GM23338 (cell line): ENCODE results near the gene TCERG1L. TPM values are rescaled to one million over a fixed set of nuclear protein-coding genes. Genes with fewer than 3 reads are reported as not detected.

Experiments
- ATAC-seq: fragments of 200-7000 bp; cut with Tn5 transposase; 3 replicates; pipeline ENCODE4 v1.9.1; 2020
- DNase-seq: peaks from one replicate; pipeline ENCODE4 v3.0.0-alpha.2; 2015; ENCODE audit warnings: low spot score
- H2AFZ ChIP-seq: fragments of 200-600 bp; sonication (generic); 2 replicates; pipeline ENCODE4 v1.8.0; 2016; ENCODE audit warnings: antibody characterized with exemption, mild to moderate bottlenecking, moderate library complexity
- H3F3A ChIP-seq: fragments of 200-600 bp; sonication (generic); replicated peaks from 2 replicates; pipeline ENCODE4 v1.8.0; 2017; ENCODE audit warnings: antibody characterized with exemption, mixed run types, low read depth
- H3K27ac ChIP-seq: fragments of 200-600 bp; sonication (generic); 2 replicates; pipeline ENCODE4 v1.6.1; 2016; ENCODE audit warnings: low read depth
- H3K27me3 ChIP-seq: fragments of 200-600 bp; sonication (generic); 2 replicates; pipeline ENCODE4 v1.8.0; 2016; ENCODE audit warnings: mild to moderate bottlenecking, mixed run types, moderate library complexity; ENCODE audit not compliant: insufficient read depth
- H3K36me3 ChIP-seq: fragments of 200-600 bp; sonication (generic); 2 replicates; pipeline ENCODE4 v1.8.0; 2016; ENCODE audit warnings: mild to moderate bottlenecking; ENCODE audit not compliant: insufficient read depth
- H3K4me1 ChIP-seq: fragments of 200-600 bp; sonication (generic); 2 replicates; pipeline ENCODE4 v1.8.0; 2016; ENCODE audit warnings: mild to moderate bottlenecking, moderate library complexity; ENCODE audit not compliant: insufficient read depth
- H3K4me2 ChIP-seq: fragments of 200-600 bp; sonication (generic); 2 replicates; pipeline ENCODE4 v1.7.1; 2017; ENCODE audit warnings: mixed run types
- H3K4me3 ChIP-seq: fragments of 200-600 bp; sonication (generic); 2 replicates; pipeline ENCODE4 v1.6.1; 2016; ENCODE audit warnings: mixed run types
- H3K79me2 ChIP-seq: fragments of 200-600 bp; sonication (generic); replicated peaks from 2 replicates; pipeline ENCODE4 v1.8.0; 2017; ENCODE audit warnings: mild to moderate bottlenecking; ENCODE audit not compliant: insufficient read depth
- H3K9me2 ChIP-seq: fragments of 200-600 bp; sonication (generic); 2 replicates; pipeline ENCODE4 v1.8.0; 2017; ENCODE audit not compliant: insufficient read depth
- H4K20me1 ChIP-seq: fragments of 200-600 bp; sonication (generic); replicated peaks from 2 replicates; pipeline ENCODE4 v1.8.0; 2017; ENCODE audit warnings: mild to moderate bottlenecking; ENCODE audit not compliant: insufficient read depth
- H3K27ac Mint-ChIP-seq: 2 replicates; pipeline ENCODE4 v1.8.0; 2020; ENCODE audit warnings: inconsistent platforms, mild to moderate bottlenecking, moderate library complexity, mixed read lengths
- H3K27me3 Mint-ChIP-seq: 3 replicates; pipeline ENCODE4 v1.8.0; 2022; ENCODE audit warnings: low read depth, mild to moderate bottlenecking, moderate library complexity, mixed read lengths, inconsistent platforms; ENCODE audit not compliant: insufficient read depth, poor library complexity
- H3K36me3 Mint-ChIP-seq: 3 replicates; pipeline ENCODE4 v1.8.0; 2021; ENCODE audit warnings: low read depth, mild to moderate bottlenecking, inconsistent platforms, moderate library complexity, mixed read lengths
- H3K4me1 Mint-ChIP-seq: 3 replicates; pipeline ENCODE4 v1.8.0; 2020; ENCODE audit warnings: mild to moderate bottlenecking, inconsistent platforms, mixed read lengths
- H3K4me3 Mint-ChIP-seq: 3 replicates; pipeline ENCODE4 v1.8.0; 2021; ENCODE audit warnings: moderate library complexity, mild to moderate bottlenecking, inconsistent platforms, mixed read lengths
- H3K9me3 Mint-ChIP-seq: 3 replicates; pipeline ENCODE4 v1.8.0; 2020; ENCODE audit warnings: moderate library complexity, mild to moderate bottlenecking, inconsistent platforms, mixed read lengths
- CREB1 ChIP-seq: fragments of 250-450 bp; sonication (Bioruptor Pico); IDR thresholded peaks from 2 replicates; pipeline ENCODE4 v1.5.0; 2020; ENCODE audit warnings: low read depth, mild to moderate bottlenecking, moderate library complexity
- EZH2 ChIP-seq: fragments of 200-600 bp; sonication (generic); IDR thresholded peaks from one replicate; pipeline ENCODE4 v1.8.0; 2017; ENCODE audit warnings: antibody characterized with exemption, mild to moderate bottlenecking, low read depth; ENCODE audit not compliant: unreplicated experiment
- EZH2phosphoT487 ChIP-seq: fragments of 200-600 bp; sonication (generic); IDR thresholded peaks from one replicate; pipeline ENCODE4 v1.8.1; 2018; ENCODE audit warnings: antibody characterized with exemption; ENCODE audit not compliant: unreplicated experiment
- JUNB ChIP-seq: IDR thresholded peaks from one replicate; pipeline ENCODE4 v1.6.1; 2016; ENCODE audit warnings: antibody characterized with exemption; ENCODE audit not compliant: unreplicated experiment
- NANOG ChIP-seq: IDR thresholded peaks from 2 replicates; pipeline ENCODE4 v1.6.1; 2016; ENCODE audit warnings: antibody characterized with exemption, borderline replicate concordance
- POLR2AphosphoS5 ChIP-seq: IDR thresholded peaks from 2 replicates; pipeline ENCODE4 v1.6.1; 2016; ENCODE audit warnings: antibody characterized with exemption, low read depth
- STAT1 ChIP-seq: IDR thresholded peaks from one replicate; pipeline ENCODE4 v1.6.1; 2016; ENCODE audit warnings: antibody characterized with exemption; ENCODE audit not compliant: unreplicated experiment
- ZNF114 ChIP-seq: fragments of 250-450 bp; sonication (Bioruptor Pico); IDR thresholded peaks from 2 replicates; pipeline ENCODE4 v1.5.0; 2020; ENCODE audit warnings: mild to moderate bottlenecking, moderate library complexity
- ZNF331 ChIP-seq: fragments of 250-450 bp; sonication (Bioruptor Pico); IDR thresholded peaks from 2 replicates; pipeline ENCODE4 v1.5.0; 2020; ENCODE audit warnings: low read depth, mild to moderate bottlenecking, moderate library complexity
- polyA plus RNA-seq: library from polyadenylated mRNA; unstranded; fragments of >200 nt; fragmentation: Nextera tagmentation; extraction: Ambion mirVana; gene quantifications from 2 replicates; pipeline ENCODE4 v1.2.1, GENCODE V29; 2016
- total RNA-seq: library from RNA; depleted of rRNA; stranded (reverse); fragments of >200 nt; shearing (Covaris generic); gene quantifications from 2 replicates; pipeline ENCODE4 v1.2.3, GENCODE V29; 2014
- TF ChIP-seq, protein P1 (sequence below): fragments of 250-450 bp; sonication (Bioruptor Pico); IDR thresholded peaks from 2 replicates; pipeline ENCODE4 v1.5.0; 2020; ENCODE audit warnings: mild to moderate bottlenecking, moderate library complexity
- TF ChIP-seq, protein P2 (sequence below): IDR thresholded peaks from one replicate; pipeline ENCODE4 v1.6.1; 2018; ENCODE audit warnings: antibody characterized with exemption; ENCODE audit not compliant: unreplicated experiment
- TF ChIP-seq, protein P3 (sequence below), 2 experiments: fragments of 200-600 bp in 1 of 2; sonication (generic) in 1 of 2; conservative IDR thresholded peaks; 2 replicates each; pipeline versions ENCODE4 v1.5.1 to v1.6.1; 2016 to 2017; ENCODE audit warnings: antibody characterized with exemption in 2 of 2, low read depth in 2 of 2, mild to moderate bottlenecking in 2 of 2, moderate library complexity in 1 of 2
- TF ChIP-seq, protein P4 (sequence below): IDR thresholded peaks from 2 replicates; pipeline ENCODE4 v1.6.1; 2016; ENCODE audit warnings: antibody characterized with exemption

TCERG1L gene
- total and polyA plus RNA-seq, 2 experiments from 2014 or later: 3.9 to 5.5 TPM

DNA sequence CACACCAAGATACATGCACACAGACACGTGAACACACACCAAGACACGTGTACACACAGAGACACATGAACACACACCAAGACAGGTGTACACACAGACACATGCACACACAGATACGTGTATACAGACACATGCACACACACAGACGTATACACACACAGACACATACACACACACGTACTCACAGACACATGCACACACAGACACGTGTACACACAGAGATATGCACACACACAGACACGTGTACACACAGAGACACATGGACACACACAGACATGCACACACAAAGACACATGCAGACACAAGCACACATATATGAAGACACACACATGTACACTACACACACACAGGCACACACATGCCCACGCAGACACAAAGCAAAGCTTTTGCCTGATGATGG is 134.6 kb downstream of the TCERG1L start:
- peaks cover 14% of the 10 kb centered on the region for H3K36me3 Mint-ChIP-seq
- Histone ChIP-seq H3F3A (peaks cover 6% of the 10 kb centered on the region; the same call in 1 of the 2 replicates), H3K79me2 (no peaks in the 10 kb centered on the region), H3K4me3 (no peak overlapping the region), H3K4me2 (no peak overlapping the region), H3K9me2 (no peaks in the 10 kb centered on the region), H2AFZ (no peak overlapping the region), H3K4me1 (no peaks in the 10 kb centered on the region), H4K20me1 (no peaks in the 10 kb centered on the region), H3K36me3 (no peaks in the 10 kb centered on the region), H3K27ac (no peak overlapping the region), H3K27me3 (no peaks in the 10 kb centered on the region)
- H3K9me3 Mint-ChIP-seq: peaks cover 27% of the 10 kb centered on the region
- H3K4me3 Mint-ChIP-seq: no peak overlapping the region
- peaks cover 3% of the 10 kb centered on the region; the same call in 2 of the 3 replicates for H3K4me1 Mint-ChIP-seq
- DNase-seq: no peak
- no peak overlapping the region for H3K27ac Mint-ChIP-seq
- no peak for TF ChIP-seq ZNF114 (CRISPR knock-in tag)
- no peak for TF ChIP-seq EZH2phosphoT487
- TF ChIP-seq, protein P1, sequence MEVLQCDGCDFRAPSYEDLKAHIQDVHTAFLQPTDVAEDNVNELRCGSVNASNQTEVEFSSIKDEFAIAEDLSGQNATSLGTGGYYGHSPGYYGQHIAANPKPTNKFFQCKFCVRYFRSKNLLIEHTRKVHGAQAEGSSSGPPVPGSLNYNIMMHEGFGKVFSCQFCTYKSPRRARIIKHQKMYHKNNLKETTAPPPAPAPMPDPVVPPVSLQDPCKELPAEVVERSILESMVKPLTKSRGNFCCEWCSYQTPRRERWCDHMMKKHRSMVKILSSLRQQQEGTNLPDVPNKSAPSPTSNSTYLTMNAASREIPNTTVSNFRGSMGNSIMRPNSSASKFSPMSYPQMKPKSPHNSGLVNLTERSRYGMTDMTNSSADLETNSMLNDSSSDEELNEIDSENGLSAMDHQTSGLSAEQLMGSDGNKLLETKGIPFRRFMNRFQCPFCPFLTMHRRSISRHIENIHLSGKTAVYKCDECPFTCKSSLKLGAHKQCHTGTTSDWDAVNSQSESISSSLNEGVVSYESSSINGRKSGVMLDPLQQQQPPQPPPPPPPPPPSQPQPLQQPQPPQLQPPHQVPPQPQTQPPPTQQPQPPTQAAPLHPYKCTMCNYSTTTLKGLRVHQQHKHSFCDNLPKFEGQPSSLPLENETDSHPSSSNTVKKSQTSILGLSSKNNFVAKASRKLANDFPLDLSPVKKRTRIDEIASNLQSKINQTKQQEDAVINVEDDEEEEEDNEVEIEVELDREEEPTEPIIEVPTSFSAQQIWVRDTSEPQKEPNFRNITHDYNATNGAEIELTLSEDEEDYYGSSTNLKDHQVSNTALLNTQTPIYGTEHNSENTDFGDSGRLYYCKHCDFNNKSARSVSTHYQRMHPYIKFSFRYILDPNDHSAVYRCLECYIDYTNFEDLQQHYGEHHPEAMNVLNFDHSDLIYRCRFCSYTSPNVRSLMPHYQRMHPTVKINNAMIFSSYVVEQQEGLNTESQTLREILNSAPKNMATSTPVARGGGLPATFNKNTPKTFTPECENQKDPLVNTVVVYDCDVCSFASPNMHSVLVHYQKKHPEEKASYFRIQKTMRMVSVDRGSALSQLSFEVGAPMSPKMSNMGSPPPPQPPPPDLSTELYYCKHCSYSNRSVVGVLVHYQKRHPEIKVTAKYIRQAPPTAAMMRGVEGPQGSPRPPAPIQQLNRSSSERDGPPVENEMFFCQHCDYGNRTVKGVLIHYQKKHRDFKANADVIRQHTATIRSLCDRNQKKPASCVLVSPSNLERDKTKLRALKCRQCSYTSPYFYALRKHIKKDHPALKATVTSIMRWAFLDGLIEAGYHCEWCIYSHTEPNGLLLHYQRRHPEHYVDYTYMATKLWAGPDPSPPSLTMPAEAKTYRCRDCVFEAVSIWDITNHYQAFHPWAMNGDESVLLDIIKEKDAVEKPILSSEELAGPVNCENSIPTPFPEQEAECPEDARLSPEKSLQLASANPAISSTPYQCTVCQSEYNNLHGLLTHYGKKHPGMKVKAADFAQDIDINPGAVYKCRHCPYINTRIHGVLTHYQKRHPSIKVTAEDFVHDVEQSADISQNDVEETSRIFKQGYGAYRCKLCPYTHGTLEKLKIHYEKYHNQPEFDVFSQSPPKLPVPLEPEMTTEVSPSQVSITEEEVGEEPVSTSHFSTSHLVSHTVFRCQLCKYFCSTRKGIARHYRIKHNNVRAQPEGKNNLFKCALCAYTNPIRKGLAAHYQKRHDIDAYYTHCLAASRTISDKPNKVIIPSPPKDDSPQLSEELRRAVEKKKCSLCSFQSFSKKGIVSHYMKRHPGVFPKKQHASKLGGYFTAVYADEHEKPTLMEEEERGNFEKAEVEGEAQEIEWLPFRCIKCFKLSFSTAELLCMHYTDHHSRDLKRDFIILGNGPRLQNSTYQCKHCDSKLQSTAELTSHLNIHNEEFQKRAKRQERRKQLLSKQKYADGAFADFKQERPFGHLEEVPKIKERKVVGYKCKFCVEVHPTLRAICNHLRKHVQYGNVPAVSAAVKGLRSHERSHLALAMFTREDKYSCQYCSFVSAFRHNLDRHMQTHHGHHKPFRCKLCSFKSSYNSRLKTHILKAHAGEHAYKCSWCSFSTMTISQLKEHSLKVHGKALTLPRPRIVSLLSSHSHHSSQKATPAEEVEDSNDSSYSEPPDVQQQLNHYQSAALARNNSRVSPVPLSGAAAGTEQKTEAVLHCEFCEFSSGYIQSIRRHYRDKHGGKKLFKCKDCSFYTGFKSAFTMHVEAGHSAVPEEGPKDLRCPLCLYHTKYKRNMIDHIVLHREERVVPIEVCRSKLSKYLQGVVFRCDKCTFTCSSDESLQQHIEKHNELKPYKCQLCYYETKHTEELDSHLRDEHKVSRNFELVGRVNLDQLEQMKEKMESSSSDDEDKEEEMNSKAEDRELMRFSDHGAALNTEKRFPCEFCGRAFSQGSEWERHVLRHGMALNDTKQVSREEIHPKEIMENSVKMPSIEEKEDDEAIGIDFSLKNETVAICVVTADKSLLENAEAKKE: no peak
- TF ChIP-seq, protein P2, sequence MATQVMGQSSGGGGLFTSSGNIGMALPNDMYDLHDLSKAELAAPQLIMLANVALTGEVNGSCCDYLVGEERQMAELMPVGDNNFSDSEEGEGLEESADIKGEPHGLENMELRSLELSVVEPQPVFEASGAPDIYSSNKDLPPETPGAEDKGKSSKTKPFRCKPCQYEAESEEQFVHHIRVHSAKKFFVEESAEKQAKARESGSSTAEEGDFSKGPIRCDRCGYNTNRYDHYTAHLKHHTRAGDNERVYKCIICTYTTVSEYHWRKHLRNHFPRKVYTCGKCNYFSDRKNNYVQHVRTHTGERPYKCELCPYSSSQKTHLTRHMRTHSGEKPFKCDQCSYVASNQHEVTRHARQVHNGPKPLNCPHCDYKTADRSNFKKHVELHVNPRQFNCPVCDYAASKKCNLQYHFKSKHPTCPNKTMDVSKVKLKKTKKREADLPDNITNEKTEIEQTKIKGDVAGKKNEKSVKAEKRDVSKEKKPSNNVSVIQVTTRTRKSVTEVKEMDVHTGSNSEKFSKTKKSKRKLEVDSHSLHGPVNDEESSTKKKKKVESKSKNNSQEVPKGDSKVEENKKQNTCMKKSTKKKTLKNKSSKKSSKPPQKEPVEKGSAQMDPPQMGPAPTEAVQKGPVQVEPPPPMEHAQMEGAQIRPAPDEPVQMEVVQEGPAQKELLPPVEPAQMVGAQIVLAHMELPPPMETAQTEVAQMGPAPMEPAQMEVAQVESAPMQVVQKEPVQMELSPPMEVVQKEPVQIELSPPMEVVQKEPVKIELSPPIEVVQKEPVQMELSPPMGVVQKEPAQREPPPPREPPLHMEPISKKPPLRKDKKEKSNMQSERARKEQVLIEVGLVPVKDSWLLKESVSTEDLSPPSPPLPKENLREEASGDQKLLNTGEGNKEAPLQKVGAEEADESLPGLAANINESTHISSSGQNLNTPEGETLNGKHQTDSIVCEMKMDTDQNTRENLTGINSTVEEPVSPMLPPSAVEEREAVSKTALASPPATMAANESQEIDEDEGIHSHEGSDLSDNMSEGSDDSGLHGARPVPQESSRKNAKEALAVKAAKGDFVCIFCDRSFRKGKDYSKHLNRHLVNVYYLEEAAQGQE: no peak
- TF ChIP-seq NANOG: no peak
- TF ChIP-seq ZNF331 (CRISPR knock-in tag): no peak
- no peak for TF ChIP-seq STAT1
- no peak for TF ChIP-seq POLR2AphosphoS5
- TF ChIP-seq, protein P3, sequence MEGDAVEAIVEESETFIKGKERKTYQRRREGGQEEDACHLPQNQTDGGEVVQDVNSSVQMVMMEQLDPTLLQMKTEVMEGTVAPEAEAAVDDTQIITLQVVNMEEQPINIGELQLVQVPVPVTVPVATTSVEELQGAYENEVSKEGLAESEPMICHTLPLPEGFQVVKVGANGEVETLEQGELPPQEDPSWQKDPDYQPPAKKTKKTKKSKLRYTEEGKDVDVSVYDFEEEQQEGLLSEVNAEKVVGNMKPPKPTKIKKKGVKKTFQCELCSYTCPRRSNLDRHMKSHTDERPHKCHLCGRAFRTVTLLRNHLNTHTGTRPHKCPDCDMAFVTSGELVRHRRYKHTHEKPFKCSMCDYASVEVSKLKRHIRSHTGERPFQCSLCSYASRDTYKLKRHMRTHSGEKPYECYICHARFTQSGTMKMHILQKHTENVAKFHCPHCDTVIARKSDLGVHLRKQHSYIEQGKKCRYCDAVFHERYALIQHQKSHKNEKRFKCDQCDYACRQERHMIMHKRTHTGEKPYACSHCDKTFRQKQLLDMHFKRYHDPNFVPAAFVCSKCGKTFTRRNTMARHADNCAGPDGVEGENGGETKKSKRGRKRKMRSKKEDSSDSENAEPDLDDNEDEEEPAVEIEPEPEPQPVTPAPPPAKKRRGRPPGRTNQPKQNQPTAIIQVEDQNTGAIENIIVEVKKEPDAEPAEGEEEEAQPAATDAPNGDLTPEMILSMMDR (conservative IDR thresholded peaks at IDR 0.05; ENCODE audit: low read depth in 2 of 2): no peak
- TF ChIP-seq, protein P4, sequence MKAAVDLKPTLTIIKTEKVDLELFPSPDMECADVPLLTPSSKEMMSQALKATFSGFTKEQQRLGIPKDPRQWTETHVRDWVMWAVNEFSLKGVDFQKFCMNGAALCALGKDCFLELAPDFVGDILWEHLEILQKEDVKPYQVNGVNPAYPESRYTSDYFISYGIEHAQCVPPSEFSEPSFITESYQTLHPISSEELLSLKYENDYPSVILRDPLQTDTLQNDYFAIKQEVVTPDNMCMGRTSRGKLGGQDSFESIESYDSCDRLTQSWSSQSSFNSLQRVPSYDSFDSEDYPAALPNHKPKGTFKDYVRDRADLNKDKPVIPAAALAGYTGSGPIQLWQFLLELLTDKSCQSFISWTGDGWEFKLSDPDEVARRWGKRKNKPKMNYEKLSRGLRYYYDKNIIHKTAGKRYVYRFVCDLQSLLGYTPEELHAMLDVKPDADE: no peak
- TF ChIP-seq CREB1 (CRISPR knock-in tag): no peak
- TF ChIP-seq EZH2: no peak
- TF ChIP-seq JUNB: no peak
- no peak for ATAC-seq
- H3K27me3 Mint-ChIP-seq: peaks cover 11% of the 10 kb centered on the region
